Mucosa of gallbladder (tissue), 1 donor: ENCODE data around the gene KIAA0753. TPM values are rescaled to one million over a fixed set of nuclear protein-coding genes. Genes with fewer than 3 reads are reported as not detected.

Experiments used
- DNase-seq: peaks from one replicate; pipeline ENCODE4 v3.0.0-alpha.2; 2020; ENCODE audit warnings: low spot score
- total RNA-seq: library from RNA; stranded (reverse); gene quantifications from one replicate; pipeline ENCODE4 v1.2.1, GENCODE V29; 2021
- donor health status: DM: no; HTN: no; CAD: no.

The KIAA0753 gene
- total RNA-seq, 1 donor from 2014 or later, result 21.4 TPM

DNA sequence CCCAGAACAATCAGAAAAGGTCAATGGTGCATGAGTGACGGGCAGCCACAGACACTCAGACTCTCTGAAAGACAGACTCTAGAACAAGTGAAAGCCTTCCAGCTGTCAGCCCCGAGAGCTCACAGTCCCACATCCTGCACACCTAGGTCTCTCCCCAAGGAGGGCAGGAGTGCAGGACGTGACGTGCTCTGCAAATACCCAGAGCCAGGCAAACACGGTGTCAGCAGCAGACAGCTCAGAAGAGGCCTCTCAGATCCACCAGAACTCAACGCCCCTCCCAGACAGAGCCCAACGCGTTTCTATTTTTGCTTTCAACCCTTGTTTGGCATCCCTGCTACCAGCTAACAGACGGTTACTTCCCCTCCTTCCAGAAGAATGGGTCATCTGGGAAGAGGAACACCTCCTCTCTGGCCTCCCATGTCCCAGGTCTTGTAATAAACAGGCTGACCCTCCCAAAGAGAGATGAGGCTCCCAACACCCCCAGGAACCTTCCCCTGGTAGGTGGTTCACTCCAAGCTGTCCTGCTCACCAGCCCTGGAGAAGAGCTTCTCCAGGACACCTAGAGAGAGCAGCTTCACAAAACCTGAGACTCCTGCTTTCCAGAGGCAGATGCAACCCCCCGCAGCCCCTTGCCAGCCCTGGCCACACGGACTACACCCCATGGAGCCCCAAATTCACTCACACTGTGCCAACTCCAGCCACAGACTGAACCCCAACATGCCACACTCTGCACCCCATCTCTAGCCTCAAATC lies 91.8 kb downstream of the KIAA0753 start:
- no peak for DNase-seq

- DNase-seq, result no peak
Observed at GRCh38 chr17:6548034-6548433, 92.5 kb downstream of the KIAA0753 start.

- DNase-seq, result no peak
Observed at GRCh38 chr17:6547336-6547735, 93.2 kb downstream of the KIAA0753 start.

GRCh38 chr17:6546069-6546718 lies 94.3 kb downstream of the KIAA0753 start:
- no peak for DNase-seq

- no peak for DNase-seq
Observed at GRCh38 chr17:6545291-6545690, 95.2 kb downstream of the KIAA0753 start.

- DNase-seq, result no peak
Observed at GRCh38 chr17:6544011-6544370, 96.5 kb downstream of the KIAA0753 start.

- DNase-seq, result no peak
Observed at GRCh38 chr17:6543079-6544010, 97.2 kb downstream of the KIAA0753 start.

DNA sequence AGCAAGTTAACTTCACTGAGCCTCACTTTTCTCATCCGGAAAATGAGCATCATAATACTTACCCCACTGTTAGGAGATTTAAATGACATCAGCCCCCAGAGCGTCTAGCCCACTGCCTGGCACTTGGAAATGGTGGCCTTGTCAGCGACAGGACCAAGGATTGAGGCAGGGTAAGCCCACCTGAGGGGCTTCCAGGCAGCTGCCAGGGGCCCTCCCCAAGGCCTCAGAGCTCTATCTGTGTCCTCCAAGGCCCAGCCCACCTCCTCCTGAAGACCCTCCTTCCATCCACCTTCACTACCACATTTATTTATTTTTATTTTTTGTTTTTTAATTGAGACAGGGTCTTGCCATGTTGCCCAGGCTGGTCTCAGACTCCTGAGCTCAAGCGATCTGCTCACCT lies 97.9 kb downstream of the KIAA0753 start:
- DNase-seq, result no peak

DNA sequence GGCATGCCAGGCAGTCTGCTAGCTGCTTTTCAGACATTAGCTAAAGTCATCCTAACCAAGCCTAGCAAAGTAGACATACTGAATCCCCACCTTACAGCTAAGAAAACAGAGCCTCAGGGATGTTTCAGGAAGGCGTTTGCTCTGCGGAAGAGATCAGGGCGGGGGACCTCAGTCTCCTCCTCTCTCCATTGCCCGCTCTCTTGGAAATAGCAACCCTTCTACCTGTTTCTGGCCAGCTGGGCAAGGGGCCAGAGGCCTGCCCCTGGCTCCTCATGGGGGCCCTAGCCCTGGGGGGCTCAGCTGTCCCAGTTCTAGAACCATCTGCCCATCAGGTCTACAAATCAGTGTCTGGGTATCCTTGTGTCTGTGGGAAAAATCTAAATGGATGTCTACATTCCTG lies 98.6 kb downstream of the KIAA0753 start:
- DNase-seq, result no peak

GRCh38 chr17:6539871-6540270 lies 100.6 kb downstream of the KIAA0753 start:
- DNase-seq, result no peak

- DNase-seq, result no peak
Observed at GRCh38 chr17:6536566-6537065, 103.9 kb downstream of the KIAA0753 start.

DNA sequence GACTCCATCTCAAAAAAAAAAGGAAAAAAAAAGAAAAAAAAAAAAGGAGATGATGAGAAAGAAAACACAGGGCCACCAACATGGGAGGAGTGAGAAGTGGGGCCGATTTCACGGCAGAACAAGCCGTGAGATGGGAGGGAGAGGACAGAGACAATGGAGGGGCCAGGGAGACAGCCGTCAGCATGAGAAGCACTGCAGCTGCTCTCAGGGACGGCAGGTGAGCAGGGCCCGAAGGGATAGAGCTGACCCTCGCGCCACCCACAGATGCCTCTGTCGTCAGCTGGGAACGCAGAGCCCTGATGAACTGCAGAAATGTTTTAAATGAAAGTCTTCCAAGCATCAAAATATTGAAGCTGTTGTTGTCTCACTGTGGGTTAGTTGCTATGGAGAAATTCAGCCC lies 104.5 kb downstream of the KIAA0753 start:
- DNase-seq, result no peak

DNA sequence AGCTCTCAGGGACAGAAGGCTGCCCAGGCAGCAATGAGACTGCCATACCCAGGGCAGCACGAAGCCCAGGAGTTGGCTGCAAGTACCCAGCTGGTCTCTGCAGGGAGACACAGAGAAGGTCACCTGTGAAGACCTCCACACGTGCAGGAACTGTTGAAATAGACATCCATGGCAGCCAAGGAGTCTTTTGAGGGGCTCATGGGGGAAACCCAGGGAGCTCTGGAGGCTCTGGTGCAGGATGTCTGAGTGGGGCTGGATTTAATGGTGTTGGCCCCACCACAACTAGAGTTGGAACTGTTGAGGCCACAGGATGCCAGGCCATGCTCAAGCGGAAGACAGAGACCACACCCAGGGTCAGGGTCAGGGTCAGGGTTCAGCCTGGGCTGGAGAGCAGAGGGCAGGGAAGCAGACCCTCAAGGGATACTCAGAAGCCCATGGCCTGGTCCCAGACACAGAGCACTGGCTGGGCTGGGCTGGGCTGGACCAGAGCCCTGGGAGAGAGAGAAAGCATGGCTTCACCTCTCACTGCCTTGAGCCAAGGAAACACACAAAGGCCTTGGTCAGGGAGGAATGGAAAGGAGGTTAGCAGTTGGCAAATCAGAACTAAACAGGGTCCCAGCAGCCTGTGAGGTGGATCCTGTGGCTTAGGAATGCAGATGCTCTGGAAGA lies 105.5 kb downstream of the KIAA0753 start:
- no peak for DNase-seq

GRCh38 chr17:6532441-6532885 lies 108.0 kb downstream of the KIAA0753 start:
- no peak for DNase-seq

- DNase-seq, result no peak
Observed at GRCh38 chr17:6531575-6531974, 108.9 kb downstream of the KIAA0753 start.

DNA sequence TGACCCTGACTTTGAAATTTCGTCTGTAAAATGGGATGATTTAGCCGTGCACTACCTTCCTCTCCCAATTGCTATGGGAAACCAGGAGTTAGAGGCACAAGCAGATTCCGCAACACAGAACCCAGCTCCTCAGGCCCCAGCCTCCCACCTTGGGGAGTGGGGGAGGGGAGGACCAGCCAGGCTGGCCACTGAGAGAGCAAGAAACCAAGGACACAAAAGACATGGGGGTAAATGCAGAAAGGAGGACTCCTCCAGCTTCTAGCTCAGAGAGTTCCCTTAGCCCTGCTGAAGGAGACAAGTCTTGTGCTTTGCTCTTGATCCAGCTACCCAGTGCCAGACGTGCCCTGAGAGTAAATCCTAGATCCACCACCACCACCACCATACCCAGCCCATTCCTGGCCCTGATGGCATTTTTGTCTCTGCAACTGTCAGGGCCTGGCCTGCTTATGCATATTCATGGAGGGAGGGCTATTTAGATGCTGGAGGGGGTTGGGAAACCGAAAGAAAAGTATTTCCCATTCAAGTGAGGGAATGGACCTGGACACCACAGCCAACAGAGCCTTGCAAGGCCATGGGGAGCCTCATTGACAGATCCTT lies 110.1 kb downstream of the KIAA0753 start:
- no peak for DNase-seq

DNA sequence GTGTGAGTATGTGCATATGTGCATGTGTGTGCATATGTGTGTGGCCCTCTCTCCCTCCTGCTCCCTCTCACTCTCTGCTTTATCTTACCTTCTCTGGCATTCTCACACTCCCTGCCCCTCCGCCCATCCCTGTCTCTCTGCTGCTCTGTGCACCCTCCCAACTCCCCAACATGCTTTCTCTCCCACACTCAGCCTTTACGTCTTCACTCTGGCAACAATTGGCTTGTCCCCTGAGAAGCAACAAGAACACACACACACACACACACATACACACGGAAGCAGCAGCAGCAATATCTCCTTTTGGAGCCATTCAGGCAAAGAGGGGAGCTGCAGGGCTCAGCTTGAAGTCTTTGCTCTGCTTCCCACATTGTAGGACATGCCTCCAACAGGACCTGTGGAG lies 112.0 kb downstream of the KIAA0753 start:
- DNase-seq, result no peak
